ENCODE measurements around the gene RASSF10. TPM values are rescaled to one million over a fixed set of nuclear protein-coding genes. Genes with fewer than 3 reads are reported as not detected.

RASSF10 gene
- total RNA-seq, 1 experiment from 2014 or later: 3.2 TPM

DNA sequence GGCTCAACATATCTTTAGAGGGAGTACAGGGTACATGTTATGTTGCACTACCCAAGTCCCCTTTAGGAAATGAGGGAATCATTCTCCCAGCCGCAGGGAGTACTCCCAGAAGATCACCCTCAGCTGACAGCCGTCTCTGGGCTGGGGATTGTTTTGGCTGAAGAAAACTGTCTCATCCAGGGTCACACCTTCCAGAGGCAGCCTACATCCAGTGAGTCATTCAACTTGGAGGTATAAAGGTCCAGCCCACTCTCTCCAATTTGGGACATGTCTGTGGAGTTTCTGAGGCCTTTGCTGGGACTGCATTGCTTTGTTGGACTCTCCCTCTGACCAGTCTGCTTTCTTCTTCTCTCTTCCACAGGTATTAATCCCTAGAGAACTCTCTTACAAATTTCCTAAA, 42.1 kb downstream of the RASSF10 start:
- H3K27me3 Mint-ChIP-seq (ENCODE audit: low read depth): no peaks in the 10 kb centered on the region
- no peak overlapping the region for H3K4me3 Mint-ChIP-seq
- CTCF ChIA-PET: interaction anchor here (0.7 to 1.3 kb wide), 3 partner anchors 87 to 187 kb away, joined by 3 read pairs; no protein-coding TSS in a partner anchor
- peaks cover 13% of the 10 kb centered on the region for H3K4me1 Mint-ChIP-seq
- ATAC-seq: no peak
- POLR2A ChIA-PET: no interaction called here
- H3K9me3 Mint-ChIP-seq: peaks cover 16% of the 10 kb centered on the region
- H3K36me3 Mint-ChIP-seq: peaks cover 7% of the 10 kb centered on the region
- no peak overlapping the region for H3K27ac Mint-ChIP-seq
- TF ChIP-seq, protein P1, sequence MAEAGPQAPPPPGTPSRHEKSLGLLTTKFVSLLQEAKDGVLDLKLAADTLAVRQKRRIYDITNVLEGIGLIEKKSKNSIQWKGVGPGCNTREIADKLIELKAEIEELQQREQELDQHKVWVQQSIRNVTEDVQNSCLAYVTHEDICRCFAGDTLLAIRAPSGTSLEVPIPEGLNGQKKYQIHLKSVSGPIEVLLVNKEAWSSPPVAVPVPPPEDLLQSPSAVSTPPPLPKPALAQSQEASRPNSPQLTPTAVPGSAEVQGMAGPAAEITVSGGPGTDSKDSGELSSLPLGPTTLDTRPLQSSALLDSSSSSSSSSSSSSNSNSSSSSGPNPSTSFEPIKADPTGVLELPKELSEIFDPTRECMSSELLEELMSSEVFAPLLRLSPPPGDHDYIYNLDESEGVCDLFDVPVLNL (CRISPR knock-in tag; IDR thresholded peaks at IDR 0.05; ENCODE audit: borderline replicate concordance, low read depth): no peak
- TF ChIP-seq, protein P2, sequence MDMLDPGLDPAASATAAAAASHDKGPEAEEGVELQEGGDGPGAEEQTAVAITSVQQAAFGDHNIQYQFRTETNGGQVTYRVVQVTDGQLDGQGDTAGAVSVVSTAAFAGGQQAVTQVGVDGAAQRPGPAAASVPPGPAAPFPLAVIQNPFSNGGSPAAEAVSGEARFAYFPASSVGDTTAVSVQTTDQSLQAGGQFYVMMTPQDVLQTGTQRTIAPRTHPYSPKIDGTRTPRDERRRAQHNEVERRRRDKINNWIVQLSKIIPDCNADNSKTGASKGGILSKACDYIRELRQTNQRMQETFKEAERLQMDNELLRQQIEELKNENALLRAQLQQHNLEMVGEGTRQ (CRISPR knock-in tag; IDR thresholded peaks at IDR 0.05): no peak
- TF ChIP-seq RELA (CRISPR knock-in tag; IDR thresholded peaks at IDR 0.05; ENCODE audit: borderline replicate concordance) (no peak), SMAD3 (CRISPR knock-in tag; IDR thresholded peaks at IDR 0.05; ENCODE audit: borderline replicate concordance) (no peak), ZNF263 (CRISPR knock-in tag; IDR thresholded peaks at IDR 0.05; ENCODE audit: low read depth) (no peak), IRF2 (CRISPR knock-in tag; IDR thresholded peaks at IDR 0.05; ENCODE audit: borderline replicate concordance, low read depth) (no peak), CREM (CRISPR knock-in tag; IDR thresholded peaks at IDR 0.05) (no peak), NR1H2 (CRISPR knock-in tag; IDR thresholded peaks at IDR 0.05) (no peak), NR2C2 (CRISPR knock-in tag; IDR thresholded peaks at IDR 0.05) (no peak)
- TF ChIP-seq, protein P3, sequence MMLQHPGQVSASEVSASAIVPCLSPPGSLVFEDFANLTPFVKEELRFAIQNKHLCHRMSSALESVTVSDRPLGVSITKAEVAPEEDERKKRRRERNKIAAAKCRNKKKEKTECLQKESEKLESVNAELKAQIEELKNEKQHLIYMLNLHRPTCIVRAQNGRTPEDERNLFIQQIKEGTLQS (CRISPR knock-in tag; conservative IDR thresholded peaks at IDR 0.05): no peak
- no peak for DNase-seq (ENCODE audit: low spot score)

DNA sequence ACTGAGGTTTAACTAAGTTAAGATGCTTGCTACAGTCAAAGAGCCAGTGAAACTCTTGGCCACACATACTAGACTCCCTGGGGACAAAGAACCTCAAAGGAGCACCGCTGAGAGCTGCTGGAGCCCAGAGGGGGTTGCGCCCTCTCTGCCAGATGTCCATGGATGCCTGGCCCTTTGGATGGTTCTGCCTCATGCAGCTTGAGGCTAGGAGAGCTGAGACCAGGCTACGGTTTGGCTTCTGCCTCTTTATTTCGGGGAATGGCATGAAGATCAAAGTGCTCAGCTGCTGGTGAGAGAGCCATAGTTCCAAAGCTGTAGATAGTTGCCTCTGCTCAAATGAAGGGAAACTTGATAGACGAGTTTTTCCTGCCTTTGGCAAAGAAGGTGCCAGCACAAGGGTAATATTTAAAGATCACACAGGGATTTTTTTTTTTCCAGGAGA, 43.0 kb downstream of the RASSF10 start:
- POLR2A ChIA-PET: no interaction called here
- H3K4me3 Mint-ChIP-seq: no peak overlapping the region
- no peak for TF ChIP-seq FOXP1 (CRISPR knock-in tag; IDR thresholded peaks at IDR 0.05; ENCODE audit: borderline replicate concordance)
- TF ChIP-seq, protein P4, sequence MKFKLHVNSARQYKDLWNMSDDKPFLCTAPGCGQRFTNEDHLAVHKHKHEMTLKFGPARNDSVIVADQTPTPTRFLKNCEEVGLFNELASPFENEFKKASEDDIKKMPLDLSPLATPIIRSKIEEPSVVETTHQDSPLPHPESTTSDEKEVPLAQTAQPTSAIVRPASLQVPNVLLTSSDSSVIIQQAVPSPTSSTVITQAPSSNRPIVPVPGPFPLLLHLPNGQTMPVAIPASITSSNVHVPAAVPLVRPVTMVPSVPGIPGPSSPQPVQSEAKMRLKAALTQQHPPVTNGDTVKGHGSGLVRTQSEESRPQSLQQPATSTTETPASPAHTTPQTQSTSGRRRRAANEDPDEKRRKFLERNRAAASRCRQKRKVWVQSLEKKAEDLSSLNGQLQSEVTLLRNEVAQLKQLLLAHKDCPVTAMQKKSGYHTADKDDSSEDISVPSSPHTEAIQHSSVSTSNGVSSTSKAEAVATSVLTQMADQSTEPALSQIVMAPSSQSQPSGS (CRISPR knock-in tag; IDR thresholded peaks at IDR 0.05; ENCODE audit: borderline replicate concordance, low read depth): no peak
- peaks cover 16% of the 10 kb centered on the region for H3K9me3 Mint-ChIP-seq
- H3K27ac Mint-ChIP-seq: no peak overlapping the region
- CTCF ChIA-PET: interaction anchor here (0.7 to 1.3 kb wide), 3 partner anchors 88 to 186 kb away, joined by 3 read pairs; no protein-coding TSS in a partner anchor
- H3K27me3 Mint-ChIP-seq (ENCODE audit: low read depth): no peaks in the 10 kb centered on the region
- peaks cover 13% of the 10 kb centered on the region for H3K4me1 Mint-ChIP-seq
- DNase-seq (ENCODE audit: low spot score): no peak
- peaks cover 7% of the 10 kb centered on the region for H3K36me3 Mint-ChIP-seq
- ATAC-seq: no peak; the same call in 1 of the 2 replicates

DNA sequence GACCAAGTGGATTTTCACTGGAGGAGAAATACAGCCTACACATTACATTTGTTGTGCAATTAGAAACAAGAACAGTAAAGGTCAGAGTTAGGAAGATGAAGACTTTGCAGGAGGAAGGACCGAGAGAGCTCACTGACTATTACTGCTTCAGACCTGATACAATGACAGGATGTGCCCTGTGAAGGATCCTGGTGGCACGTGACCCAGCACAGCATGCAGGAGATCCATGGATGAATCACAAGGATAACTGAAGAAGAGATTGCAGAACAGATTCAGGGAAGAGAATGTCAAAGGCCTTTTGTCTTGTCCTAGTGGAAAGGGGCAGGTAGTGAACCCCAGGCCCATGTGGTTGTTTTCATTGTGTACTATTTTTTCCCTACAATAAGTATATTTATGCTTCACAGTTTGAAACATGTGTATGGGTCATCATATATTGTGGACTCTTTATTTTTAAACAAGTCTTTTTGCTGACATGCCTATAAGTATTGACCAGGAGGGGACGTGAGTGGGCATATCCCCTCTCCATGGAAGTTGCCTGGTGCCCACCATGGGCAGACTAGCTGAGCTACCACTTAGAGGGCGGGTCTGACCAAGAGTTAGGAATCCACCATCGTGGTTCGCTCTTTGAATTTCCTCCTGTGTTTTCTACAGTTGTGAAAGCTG, 44.3 kb downstream of the RASSF10 start:
- no peaks in the 10 kb centered on the region for H3K27me3 Mint-ChIP-seq (ENCODE audit: low read depth)
- CTCF ChIA-PET: no interaction called here
- no peak overlapping the region for H3K4me3 Mint-ChIP-seq
- no peak overlapping the region for H3K27ac Mint-ChIP-seq
- no peak for DNase-seq (ENCODE audit: low spot score)
- H3K9me3 Mint-ChIP-seq: peaks cover 16% of the 10 kb centered on the region
- ATAC-seq: no peak
- POLR2A ChIA-PET: no interaction called here
- peaks cover 13% of the 10 kb centered on the region for H3K4me1 Mint-ChIP-seq
- H3K36me3 Mint-ChIP-seq: peaks cover 7% of the 10 kb centered on the region
- TF ChIP-seq, protein P5, sequence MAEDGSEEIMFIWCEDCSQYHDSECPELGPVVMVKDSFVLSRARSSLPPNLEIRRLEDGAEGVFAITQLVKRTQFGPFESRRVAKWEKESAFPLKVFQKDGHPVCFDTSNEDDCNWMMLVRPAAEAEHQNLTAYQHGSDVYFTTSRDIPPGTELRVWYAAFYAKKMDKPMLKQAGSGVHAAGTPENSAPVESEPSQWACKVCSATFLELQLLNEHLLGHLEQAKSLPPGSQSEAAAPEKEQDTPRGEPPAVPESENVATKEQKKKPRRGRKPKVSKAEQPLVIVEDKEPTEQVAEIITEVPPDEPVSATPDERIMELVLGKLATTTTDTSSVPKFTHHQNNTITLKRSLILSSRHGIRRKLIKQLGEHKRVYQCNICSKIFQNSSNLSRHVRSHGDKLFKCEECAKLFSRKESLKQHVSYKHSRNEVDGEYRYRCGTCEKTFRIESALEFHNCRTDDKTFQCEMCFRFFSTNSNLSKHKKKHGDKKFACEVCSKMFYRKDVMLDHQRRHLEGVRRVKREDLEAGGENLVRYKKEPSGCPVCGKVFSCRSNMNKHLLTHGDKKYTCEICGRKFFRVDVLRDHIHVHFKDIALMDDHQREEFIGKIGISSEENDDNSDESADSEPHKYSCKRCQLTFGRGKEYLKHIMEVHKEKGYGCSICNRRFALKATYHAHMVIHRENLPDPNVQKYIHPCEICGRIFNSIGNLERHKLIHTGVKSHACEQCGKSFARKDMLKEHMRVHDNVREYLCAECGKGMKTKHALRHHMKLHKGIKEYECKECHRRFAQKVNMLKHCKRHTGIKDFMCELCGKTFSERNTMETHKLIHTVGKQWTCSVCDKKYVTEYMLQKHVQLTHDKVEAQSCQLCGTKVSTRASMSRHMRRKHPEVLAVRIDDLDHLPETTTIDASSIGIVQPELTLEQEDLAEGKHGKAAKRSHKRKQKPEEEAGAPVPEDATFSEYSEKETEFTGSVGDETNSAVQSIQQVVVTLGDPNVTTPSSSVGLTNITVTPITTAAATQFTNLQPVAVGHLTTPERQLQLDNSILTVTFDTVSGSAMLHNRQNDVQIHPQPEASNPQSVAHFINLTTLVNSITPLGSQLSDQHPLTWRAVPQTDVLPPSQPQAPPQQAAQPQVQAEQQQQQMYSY (CRISPR knock-in tag; IDR thresholded peaks at IDR 0.05): no peak
- no peak for TF ChIP-seq NFYB (CRISPR knock-in tag; conservative IDR thresholded peaks at IDR 0.05; ENCODE audit: low read depth)
- TF ChIP-seq, protein P6, sequence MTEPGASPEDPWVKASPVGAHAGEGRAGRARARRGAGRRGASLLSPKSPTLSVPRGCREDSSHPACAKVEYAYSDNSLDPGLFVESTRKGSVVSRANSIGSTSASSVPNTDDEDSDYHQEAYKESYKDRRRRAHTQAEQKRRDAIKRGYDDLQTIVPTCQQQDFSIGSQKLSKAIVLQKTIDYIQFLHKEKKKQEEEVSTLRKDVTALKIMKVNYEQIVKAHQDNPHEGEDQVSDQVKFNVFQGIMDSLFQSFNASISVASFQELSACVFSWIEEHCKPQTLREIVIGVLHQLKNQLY (CRISPR knock-in tag; IDR thresholded peaks at IDR 0.05): no peak
- TF ChIP-seq, protein P7, sequence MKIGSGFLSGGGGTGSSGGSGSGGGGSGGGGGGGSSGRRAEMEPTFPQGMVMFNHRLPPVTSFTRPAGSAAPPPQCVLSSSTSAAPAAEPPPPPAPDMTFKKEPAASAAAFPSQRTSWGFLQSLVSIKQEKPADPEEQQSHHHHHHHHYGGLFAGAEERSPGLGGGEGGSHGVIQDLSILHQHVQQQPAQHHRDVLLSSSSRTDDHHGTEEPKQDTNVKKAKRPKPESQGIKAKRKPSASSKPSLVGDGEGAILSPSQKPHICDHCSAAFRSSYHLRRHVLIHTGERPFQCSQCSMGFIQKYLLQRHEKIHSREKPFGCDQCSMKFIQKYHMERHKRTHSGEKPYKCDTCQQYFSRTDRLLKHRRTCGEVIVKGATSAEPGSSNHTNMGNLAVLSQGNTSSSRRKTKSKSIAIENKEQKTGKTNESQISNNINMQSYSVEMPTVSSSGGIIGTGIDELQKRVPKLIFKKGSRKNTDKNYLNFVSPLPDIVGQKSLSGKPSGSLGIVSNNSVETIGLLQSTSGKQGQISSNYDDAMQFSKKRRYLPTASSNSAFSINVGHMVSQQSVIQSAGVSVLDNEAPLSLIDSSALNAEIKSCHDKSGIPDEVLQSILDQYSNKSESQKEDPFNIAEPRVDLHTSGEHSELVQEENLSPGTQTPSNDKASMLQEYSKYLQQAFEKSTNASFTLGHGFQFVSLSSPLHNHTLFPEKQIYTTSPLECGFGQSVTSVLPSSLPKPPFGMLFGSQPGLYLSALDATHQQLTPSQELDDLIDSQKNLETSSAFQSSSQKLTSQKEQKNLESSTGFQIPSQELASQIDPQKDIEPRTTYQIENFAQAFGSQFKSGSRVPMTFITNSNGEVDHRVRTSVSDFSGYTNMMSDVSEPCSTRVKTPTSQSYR (CRISPR knock-in tag; IDR thresholded peaks at IDR 0.05): no peak
- TF ChIP-seq GRHL2 (CRISPR knock-in tag; IDR thresholded peaks at IDR 0.05; ENCODE audit: insufficient replicate concordance, severe bottlenecking): no peak
- TF ChIP-seq, protein P8, sequence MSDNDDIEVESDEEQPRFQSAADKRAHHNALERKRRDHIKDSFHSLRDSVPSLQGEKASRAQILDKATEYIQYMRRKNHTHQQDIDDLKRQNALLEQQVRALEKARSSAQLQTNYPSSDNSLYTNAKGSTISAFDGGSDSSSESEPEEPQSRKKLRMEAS (CRISPR knock-in tag; IDR thresholded peaks at IDR 0.05): no peak
